Suprapubic skin (tissue), 3 donors: ENCODE results near the gene SDHC.

Source experiments
- POLR2A ChIP-seq, 2 donors: fragments of 450-650 bp; IDR thresholded peaks; one replicate each; pipeline ENCODE4 v1.6.1; 2017; ENCODE audit warnings: antibody characterized with exemption in 2 of 2, mild to moderate bottlenecking in 2 of 2, moderate library complexity in 2 of 2
- TF ChIP-seq, protein P1 (sequence below), 2 donors: fragments of 200-600 bp in 1 of 2; fragments of 450-650 bp in 1 of 2; sonication (generic) in 1 of 2; IDR thresholded peaks; one replicate each; pipeline ENCODE4 v1.5.1; 2016 to 2019; ENCODE audit warnings: antibody characterized with exemption in 2 of 2, mild to moderate bottlenecking in 1 of 2, moderate library complexity in 1 of 2

DNA sequence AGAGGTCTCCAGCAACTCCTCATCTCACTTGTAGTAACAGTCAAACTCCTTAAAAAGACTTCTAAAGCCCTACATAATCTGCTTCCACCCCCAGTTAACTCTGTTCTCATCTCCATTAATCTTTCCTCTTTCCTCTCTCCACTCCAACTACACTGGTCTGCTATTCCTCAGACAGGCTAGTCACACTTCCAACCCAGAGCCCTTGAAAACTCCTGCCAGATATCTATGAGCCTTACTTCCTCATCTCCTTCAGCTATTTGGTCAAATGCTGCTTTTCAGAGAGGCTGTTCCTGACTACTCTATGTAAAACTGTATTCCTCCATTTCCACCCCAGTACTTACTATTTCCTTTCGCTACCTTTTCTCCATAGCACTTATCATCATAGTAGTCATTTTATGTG is 31.2 kb upstream of the SDHC start:
- TF ChIP-seq, protein P1, sequence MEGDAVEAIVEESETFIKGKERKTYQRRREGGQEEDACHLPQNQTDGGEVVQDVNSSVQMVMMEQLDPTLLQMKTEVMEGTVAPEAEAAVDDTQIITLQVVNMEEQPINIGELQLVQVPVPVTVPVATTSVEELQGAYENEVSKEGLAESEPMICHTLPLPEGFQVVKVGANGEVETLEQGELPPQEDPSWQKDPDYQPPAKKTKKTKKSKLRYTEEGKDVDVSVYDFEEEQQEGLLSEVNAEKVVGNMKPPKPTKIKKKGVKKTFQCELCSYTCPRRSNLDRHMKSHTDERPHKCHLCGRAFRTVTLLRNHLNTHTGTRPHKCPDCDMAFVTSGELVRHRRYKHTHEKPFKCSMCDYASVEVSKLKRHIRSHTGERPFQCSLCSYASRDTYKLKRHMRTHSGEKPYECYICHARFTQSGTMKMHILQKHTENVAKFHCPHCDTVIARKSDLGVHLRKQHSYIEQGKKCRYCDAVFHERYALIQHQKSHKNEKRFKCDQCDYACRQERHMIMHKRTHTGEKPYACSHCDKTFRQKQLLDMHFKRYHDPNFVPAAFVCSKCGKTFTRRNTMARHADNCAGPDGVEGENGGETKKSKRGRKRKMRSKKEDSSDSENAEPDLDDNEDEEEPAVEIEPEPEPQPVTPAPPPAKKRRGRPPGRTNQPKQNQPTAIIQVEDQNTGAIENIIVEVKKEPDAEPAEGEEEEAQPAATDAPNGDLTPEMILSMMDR (IDR thresholded peaks at IDR 0.05), result no peak
- TF ChIP-seq POLR2A (IDR thresholded peaks at IDR 0.05), result no peak
